NCI-H226 (cell line): Measurements from ENCODE around the gene SYTL5.

ENCODE experiments used
- DNase-seq: peaks from one replicate; pipeline ENCODE4 v3.0.0-alpha.2; 2015

Gene SYTL5

GRCh38 chrX:38099688-38100087 is 93.3 kb downstream of the SYTL5 start:
- no peak for DNase-seq

GRCh38 chrX:38102240-38102639 is 95.9 kb downstream of the SYTL5 start:
- DNase-seq = no peak

GRCh38 chrX:38102875-38103274 is 96.5 kb downstream of the SYTL5 start:
- no peak for DNase-seq

- no peak for DNase-seq
These were observed 97.8 kb downstream of the SYTL5 start for GRCh38 chrX:38103857-38104812.

GRCh38 chrX:38105216-38105725 is 98.9 kb downstream of the SYTL5 start:
- no peak for DNase-seq

GRCh38 chrX:38106991-38107655 is 100.8 kb downstream of the SYTL5 start:
- DNase-seq = no peak

GRCh38 chrX:38108364-38108763 is 102.0 kb downstream of the SYTL5 start:
- peak; percentile 69 for DNase-seq

GRCh38 chrX:38109042-38109898 is 102.9 kb downstream of the SYTL5 start:
- DNase-seq = no peak

- DNase-seq = peak; percentile 28
These were observed 103.9 kb downstream of the SYTL5 start for GRCh38 chrX:38110231-38110630.

GRCh38 chrX:38111196-38111595 is 104.8 kb downstream of the SYTL5 start:
- DNase-seq = no peak

GRCh38 chrX:38112566-38112965 is 106.2 kb downstream of the SYTL5 start:
- no peak for DNase-seq

- DNase-seq = no peak
These were observed 110.4 kb downstream of the SYTL5 start for GRCh38 chrX:38116706-38117105.

- DNase-seq = no peak
These were observed 111.1 kb downstream of the SYTL5 start for GRCh38 chrX:38117485-38117884.

- no peak for DNase-seq
These were observed 117.6 kb downstream of the SYTL5 start for GRCh38 chrX:38124000-38124399.

GRCh38 chrX:38126179-38126578 is 119.8 kb downstream of the SYTL5 start:
- no peak for DNase-seq

GRCh38 chrX:38127961-38128360 is 121.6 kb downstream of the SYTL5 start:
- no peak for DNase-seq

GRCh38 chrX:38129366-38129765 is 123.0 kb downstream of the SYTL5 start:
- DNase-seq = no peak

GRCh38 chrX:38138157-38138891 is 132.0 kb downstream of the SYTL5 start:
- DNase-seq = no peak

- DNase-seq = no peak
These were observed 132.5 kb downstream of the SYTL5 start for GRCh38 chrX:38138900-38139299.

GRCh38 chrX:38142610-38143009 is 136.3 kb downstream of the SYTL5 start:
- no peak for DNase-seq

GRCh38 chrX:38149016-38149415 is 142.7 kb downstream of the SYTL5 start:
- no peak for DNase-seq

GRCh38 chrX:38150993-38151392 is 144.6 kb downstream of the SYTL5 start:
- no peak for DNase-seq
